Activated naive CD4-positive, alpha-beta T cell treated with anti-CD3 and anti-CD28 coated beads, Interleukin-2, amount 50 U/mL, for 16 hours (primary cell): ENCODE measurements around the gene OR9Q1.

Experiments used
- DNase-seq: peaks from one replicate; pipeline ENCODE4 v3.0.0-alpha.2; 2020

The OR9Q1 gene

DNA sequence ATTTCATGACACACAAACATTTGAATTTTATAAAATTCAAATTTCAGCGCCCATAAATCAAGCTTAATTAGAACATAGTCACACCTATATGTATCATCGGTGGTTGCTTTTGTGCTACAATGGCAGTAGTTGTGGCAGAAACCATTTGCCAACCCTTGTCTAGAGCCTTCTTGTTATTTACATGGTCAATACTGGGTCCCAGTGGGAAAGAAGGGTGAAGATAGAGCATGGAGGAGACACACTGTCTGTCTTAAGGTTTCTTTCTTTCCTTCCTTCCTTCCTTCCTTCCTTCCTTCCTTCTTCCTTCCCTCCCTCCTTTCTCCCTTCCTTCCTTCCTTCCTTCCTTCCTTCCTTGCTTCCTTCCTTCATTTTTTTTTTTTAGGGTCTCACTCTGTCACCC is 10.8 kb downstream of the OR9Q1 start:
- DNase-seq = no peak

DNA sequence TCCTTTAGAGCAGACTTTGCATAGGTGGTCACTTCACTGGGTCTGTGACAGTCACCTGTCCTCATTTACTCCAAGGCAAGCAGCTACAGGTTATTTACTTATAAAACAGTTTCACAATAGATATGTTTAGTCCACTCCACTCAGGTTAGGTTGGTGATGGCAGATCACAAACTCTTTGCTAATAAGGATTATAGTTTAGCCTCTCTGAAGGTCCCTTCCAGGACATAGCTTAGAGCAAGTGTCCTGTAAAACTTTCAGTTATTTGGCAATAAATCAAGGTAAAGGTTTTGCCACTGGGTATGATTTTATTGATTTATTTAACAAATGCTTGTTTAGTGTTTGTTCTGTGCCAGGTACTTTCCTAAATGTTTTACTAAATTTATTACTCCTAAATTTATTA is 15.9 kb downstream of the OR9Q1 start:
- no peak for DNase-seq

GRCh38 chr11:58043379-58043778 is 19.7 kb downstream of the OR9Q1 start:
- DNase-seq = no peak

DNA sequence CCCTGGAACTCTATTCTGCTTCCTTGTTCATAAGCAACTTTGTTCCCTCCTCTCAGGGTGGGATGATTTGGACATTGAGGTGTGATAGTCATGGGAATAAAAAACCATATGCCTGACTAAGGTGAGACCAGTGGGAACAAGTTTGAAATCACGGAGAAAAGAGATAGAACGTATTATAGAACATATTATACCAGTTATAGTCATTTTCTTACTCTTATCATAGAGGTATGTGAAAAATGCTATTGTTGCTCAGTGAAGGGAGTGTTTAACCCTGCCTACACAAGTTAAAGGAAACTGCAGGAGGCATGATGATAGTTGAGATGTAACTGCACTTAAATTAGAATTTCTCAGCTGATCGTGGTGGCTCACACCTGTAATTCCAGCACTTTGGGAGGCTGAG is 22.6 kb downstream of the OR9Q1 start:
- DNase-seq = no peak

DNA sequence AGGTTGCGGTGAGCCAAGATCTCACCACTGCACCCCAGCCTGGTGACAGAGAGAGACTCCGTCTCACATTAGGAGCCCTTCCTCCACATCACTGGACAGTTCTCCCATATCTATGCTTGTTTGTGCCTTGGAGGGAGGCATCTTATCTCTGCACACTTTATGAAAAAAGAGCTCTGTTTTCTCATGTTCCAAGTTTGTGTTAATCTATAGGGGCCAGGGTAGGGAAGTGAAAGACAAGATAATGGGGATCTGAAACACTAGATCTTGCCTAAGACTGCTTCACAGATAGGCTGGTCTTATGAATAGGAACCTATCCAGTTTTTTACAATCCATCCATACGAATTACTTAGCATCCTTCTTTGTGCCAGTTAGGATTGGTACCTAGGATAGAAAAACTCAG is 24.1 kb downstream of the OR9Q1 start:
- DNase-seq = no peak

GRCh38 chr11:58055806-58056401 is 32.2 kb downstream of the OR9Q1 start:
- DNase-seq = no peak

GRCh38 chr11:58057481-58057880 is 33.8 kb downstream of the OR9Q1 start:
- no peak for DNase-seq

DNA sequence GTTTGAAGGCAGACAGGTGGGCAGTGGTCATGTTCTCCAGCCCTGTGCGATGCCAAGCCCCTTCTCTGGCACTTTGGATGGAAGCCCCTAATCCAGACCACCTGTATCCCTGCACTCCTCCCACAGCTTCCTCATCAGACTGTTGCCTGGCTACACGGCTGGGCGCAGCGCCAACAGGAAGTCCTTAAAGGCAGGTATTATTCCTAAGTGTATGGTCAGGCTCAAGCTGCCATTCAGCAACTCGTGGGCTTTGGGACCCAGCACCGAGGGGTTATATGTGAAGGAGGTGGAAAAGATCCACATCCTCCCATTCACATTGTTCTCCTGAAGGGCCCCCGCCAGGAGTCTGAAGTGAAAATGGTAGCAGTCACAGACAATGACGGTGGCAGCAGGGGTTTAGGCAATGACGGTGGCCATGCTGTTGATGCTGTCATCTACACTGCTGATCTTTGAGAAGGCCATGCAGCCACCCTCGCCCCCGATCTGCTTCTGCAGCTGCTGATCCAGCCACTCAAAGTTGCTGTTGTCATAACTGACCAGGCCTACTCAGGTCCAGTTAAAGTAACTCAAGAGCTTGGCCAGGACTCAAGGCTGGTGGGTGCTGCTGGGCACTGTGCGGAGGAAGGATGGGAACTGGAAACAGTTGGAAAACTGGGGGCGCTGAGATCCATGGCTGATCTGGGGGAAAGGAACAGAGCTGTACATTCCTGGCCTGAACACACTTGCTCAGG is 34.8 kb downstream of the OR9Q1 start:
- DNase-seq = no peak

DNA sequence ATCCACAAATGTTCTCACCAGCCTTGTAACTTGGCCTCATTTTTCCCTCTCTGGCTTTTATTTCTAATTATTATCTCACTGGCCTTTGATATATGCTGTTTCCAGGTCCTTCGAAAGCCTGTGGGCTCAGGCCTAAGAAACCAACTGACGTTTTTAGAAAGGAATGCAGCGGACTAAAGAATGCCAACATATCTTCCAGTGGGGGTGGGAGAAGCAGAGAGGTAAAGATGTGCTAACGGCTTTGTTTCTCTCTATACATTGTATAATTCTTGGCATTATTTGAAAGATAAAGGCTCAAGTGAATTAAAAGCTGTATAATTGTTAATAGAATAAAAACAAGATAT is 35.3 kb downstream of the OR9Q1 start:
- DNase-seq = no peak

DNA sequence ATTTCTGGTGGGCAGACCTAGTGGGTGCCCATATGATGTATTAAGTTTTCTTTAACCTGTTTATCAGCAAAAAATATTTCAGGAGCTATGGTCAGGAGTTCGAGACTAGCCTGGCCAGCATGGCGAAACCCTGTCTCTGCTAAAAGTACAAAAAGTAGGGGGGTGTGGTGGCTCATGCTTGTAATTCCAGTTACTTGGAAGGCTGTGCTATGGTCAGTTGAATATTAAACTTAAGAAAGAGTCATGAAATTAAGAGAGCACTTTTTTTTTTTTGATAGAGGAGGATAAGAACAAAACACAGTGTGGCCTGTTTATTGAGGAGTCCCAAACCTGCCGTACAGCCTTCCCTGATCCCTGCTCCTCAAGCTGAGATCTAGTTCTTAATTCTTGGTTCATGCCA is 36.9 kb downstream of the OR9Q1 start:
- DNase-seq = no peak

GRCh38 chr11:58060939-58061672 is 37.4 kb downstream of the OR9Q1 start:
- DNase-seq = no peak

DNA sequence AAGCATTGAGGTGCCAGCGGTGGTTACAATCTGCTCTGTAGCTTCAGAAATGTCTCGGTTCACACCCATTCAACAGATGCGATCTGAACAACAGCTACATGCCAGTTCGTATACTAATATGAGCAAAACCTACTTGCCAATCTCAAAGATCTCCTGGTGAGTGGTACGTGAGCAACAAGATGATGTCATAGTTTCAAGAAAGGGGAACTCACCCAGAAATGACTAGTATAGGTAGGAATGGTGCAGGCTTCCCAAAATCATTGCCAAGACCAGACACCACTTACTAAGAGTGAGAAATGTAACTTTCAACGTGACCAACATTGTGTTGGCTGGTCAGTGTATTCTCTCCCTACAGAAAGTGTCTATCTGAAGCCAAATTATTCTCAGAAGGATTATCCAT is 38.1 kb downstream of the OR9Q1 start:
- no peak for DNase-seq

DNA sequence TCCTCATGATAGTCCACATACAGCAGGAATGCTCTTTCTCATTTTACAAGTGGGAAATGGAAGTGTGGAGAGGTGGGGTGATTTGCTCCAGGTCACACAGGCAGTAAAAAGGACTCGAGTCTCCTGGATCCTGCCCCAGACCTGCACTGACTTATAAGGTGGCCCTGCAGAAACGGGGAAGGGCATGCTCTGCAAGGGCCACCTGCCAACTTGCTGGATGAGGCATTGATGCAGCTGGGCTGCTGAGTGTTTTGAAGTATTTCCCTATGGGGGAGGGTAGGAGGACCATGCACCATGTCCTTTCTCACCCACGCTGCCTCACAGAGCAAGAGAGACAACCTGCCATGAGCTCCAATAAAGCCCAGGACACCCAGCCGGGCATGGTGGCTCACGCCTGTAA is 44.0 kb downstream of the OR9Q1 start:
- DNase-seq = no peak

DNA sequence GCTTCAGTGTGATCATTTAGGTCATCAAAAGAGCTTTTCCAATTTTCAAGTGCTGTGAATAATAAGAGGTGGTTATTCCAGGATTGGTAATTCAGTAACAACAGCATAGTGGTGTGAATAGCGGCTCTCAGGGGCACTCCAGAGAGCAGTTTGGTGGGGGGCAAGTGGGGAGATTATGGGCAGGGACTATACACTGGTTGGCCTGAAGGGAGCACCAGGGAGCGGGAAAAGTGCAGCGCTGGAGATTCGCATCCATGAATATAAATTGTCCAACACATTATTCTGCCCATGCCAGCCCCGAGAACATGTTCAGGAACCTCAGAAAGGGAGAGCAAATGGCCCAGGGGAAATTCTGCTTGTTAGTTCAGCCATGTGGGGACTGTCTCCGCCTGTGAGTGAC is 45.0 kb downstream of the OR9Q1 start:
- DNase-seq = no peak

- DNase-seq = no peak
Measured at GRCh38 chr11:58070585-58070984, 46.9 kb downstream of the OR9Q1 start.

GRCh38 chr11:58075781-58076180 is 52.1 kb downstream of the OR9Q1 start:
- DNase-seq = no peak

DNA sequence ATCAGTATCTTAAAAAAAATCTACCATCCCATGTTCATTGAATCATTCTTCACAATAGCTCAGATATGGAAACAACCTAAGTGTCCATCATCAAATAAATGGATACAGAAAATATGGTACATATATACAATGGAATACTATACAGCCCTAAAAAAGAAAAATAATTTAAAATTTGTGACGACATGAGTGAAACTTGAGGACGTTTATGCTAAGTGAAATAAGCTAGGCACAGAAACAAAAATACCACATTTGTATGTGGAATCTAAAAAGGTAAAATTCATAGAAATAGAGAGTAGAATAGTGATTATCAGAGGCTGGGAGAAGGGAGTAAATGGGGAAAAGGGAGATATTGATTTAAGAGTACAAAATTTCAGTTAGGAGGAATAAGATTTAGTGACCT is 62.8 kb downstream of the OR9Q1 start:
- DNase-seq = no peak

GRCh38 chr11:58097437-58097836 is 73.8 kb downstream of the OR9Q1 start:
- no peak for DNase-seq

DNA sequence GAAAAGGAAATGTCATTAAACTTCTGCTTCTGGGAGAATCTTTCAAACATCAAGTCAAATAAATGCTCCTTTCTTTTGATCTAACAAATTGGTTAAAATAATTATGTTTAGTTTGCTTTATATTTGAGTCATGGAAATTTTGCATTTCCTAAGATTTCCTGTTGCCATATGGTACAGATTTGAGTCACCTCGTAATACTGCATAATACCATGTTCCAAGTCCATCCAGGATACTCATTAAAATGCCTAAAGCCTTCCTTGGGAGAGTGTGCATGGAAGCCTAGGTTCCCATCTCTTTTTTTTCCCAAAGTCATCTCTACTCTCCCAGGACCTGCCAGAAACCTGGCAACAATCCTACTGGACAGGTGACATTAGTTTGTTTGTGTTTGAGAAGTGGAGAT is 97.4 kb downstream of the OR9Q1 start:
- no peak for DNase-seq

- no peak for DNase-seq
Measured at GRCh38 chr11:58125469-58125868, 101.8 kb downstream of the OR9Q1 start, which contains the start of gene OR9I1. OR9I1 (minus strand) TSS chr11:58125530; CDS start chr11:58119444, 6,086 bp downstream.

DNA sequence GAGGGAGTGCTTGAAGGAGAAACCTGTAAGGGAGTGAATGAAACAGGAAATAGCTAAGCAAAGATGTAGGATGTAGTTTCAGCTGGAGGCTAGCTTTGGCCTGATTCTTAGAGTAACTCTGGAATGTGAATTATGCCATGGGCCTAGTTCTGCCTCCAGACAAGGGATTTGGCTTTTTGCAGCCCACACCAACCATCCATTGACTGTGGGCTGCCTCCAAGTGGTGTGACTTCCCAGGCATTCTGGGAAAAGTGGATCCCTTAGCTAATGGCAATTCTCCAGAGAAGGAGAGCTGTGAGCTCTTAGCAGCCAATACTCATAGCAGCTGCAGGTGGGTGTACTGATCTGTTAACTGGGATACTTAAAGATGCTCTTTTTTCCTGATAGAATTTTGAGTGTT is 103.7 kb downstream of the OR9Q1 start:
- DNase-seq = no peak

DNA sequence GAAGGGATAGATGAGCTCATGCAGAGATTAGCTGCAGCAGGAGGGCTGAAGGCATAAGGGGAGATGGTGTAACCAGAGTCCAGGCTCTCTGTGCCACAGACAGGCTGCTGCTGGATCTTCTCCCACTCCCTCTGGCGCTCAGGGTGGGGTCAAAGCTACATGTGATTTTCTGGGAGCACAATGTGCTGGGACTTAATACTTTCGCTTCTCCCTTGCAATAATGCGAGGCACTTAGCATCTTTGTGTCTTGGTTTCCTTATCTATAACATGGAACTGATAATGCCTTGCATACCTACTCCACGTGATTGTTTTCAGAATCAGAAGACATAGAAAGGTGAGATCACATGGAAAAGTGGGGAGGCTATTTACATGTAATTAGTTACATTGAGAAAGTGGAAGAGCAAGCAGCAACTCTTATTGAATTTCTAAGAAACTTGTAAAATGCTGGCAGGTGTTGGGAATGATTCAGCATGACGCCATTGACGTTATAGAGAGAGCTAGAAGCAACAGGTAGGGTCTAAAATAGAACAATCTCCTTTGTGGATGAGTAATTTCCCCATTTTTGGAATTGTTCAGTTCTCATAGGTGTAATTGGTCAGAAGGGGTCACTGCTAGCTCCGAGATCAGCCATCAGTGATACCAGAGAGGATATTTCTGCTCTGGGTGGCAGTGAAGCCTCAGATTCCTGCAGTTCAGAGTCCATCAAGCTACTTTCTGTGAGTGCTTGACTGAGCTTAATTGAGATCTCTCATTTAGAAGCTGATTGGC is 109.8 kb downstream of the OR9Q1 start:
- no peak for DNase-seq

GRCh38 chr11:58134151-58134550 is 110.5 kb downstream of the OR9Q1 start:
- DNase-seq = no peak

- no peak for DNase-seq
Measured at GRCh38 chr11:58135171-58135570, 111.5 kb downstream of the OR9Q1 start.
